HL-60 (cell line): ENCODE measurements around the gene SPI1.
"Not testable (repeated sequence)": the region's sequence is repeated elsewhere in the genome, so short reads cannot be mapped to it uniquely, and the experiment has no call there.

ENCODE experiments used
- DNase-seq, 2 experiments: peaks; one replicate each; pipeline ENCODE4 v3.0.0-alpha.2; 2010 to 2020; ENCODE audit warnings: low read depth in 1 of 2, low spot score in 1 of 2
- H3K27ac ChIP-seq: fragments of 250-450 bp; sonication (Bioruptor Pico); replicated peaks from 2 replicates; pipeline ENCODE4 v1.5.1; 2020; ENCODE audit warnings: mild to moderate bottlenecking, moderate library complexity
- H3K27me3 ChIP-seq: fragments of 250-450 bp; sonication (Bioruptor Pico); 2 replicates; pipeline ENCODE4 v1.5.1; 2021; ENCODE audit warnings: mild to moderate bottlenecking, moderate library complexity; ENCODE audit not compliant: insufficient read depth, poor library complexity, severe bottlenecking
- H3K4me3 ChIP-seq: replicated peaks from 2 replicates; pipeline ENCODE4 v1.5.1; 2011; ENCODE audit warnings: mild to moderate bottlenecking, control low read depth, low read length; ENCODE audit not compliant: insufficient read depth
- CTCF ChIP-seq: IDR thresholded peaks from one replicate; pipeline ENCODE4 v1.5.1; 2011; ENCODE audit warnings: low read length, control low read depth, inconsistent platforms; ENCODE audit not compliant: insufficient read depth
- GABPA ChIP-seq: IDR thresholded peaks from 2 replicates; pipeline ENCODE4 v1.6.1; 2012; ENCODE audit warnings: low read depth
- POLR2AphosphoS5 ChIP-seq: IDR thresholded peaks from 2 replicates; pipeline ENCODE4 v1.6.1; 2012; ENCODE audit warnings: low read depth
- REST ChIP-seq: IDR thresholded peaks from 2 replicates; pipeline ENCODE4 v1.6.1; 2012; ENCODE audit warnings: low read depth; ENCODE audit not compliant: insufficient replicate concordance
- SPI1 ChIP-seq: IDR thresholded peaks from 2 replicates; pipeline ENCODE4 v1.6.1; 2012; ENCODE audit warnings: low read depth, mild to moderate bottlenecking, borderline replicate concordance

Gene SPI1

GRCh38 chr11:47317064-47317828 lies 61.1 kb downstream of the SPI1 start:
- TF ChIP-seq REST (no peak), CTCF (no peak), POLR2AphosphoS5 (no peak), GABPA (no peak), SPI1 (no peak)
- Histone ChIP-seq H3K4me3 (no peak overlapping the region), H3K27ac (no peak overlapping the region), H3K27me3 (no peaks in the 10 kb centered on the region)
- DNase-seq = no peak

GRCh38 chr11:47316501-47316900 lies 61.8 kb downstream of the SPI1 start:
- DNase-seq, H3K27ac ChIP-seq, H3K4me3 ChIP-seq, H3K27me3 ChIP-seq: not testable (repeated sequence)

GRCh38 chr11:47314992-47315391 lies 63.4 kb downstream of the SPI1 start:
- DNase-seq = no peak
- Histone ChIP-seq H3K4me3 (no peak overlapping the region), H3K27ac (no peak overlapping the region), H3K27me3 (no peaks in the 10 kb centered on the region)
- TF ChIP-seq SPI1 (no peak), POLR2AphosphoS5 (no peak), CTCF (no peak), REST (no peak), GABPA (no peak)

GRCh38 chr11:47308050-47308823 lies 70.1 kb downstream of the SPI1 start:
- Histone ChIP-seq H3K4me3 (no peak overlapping the region), H3K27ac (no peak overlapping the region), H3K27me3 (no peaks in the 10 kb centered on the region)
- no peak for DNase-seq
- TF ChIP-seq REST (no peak), SPI1 (no peak), POLR2AphosphoS5 (no peak), CTCF (no peak), GABPA (no peak)
